SK-N-SH treated with all-trans-retinoic acid at 6 μM for 48 hours (cell line): Measurements from ENCODE around the gene ZSCAN10.
"Not testable (repeated sequence)": the region's sequence is repeated elsewhere in the genome, so short reads cannot be mapped to it uniquely, and the experiment has no call there.

ENCODE experiments used
- ATAC-seq: fragments of 200-7000 bp; cut with Tn5 transposase; 3 replicates; pipeline ENCODE4 v1.9.1; 2020; ENCODE audit warnings: mild to moderate bottlenecking, moderate library complexity
- ARNTL ChIP-seq: fragments of 450-650 bp; formaldehyde crosslinking; IDR thresholded peaks from 2 replicates; pipeline ENCODE4 v1.5.0; 2020; ENCODE audit warnings: low read depth, mild to moderate bottlenecking, moderate library complexity, borderline replicate concordance
- BACH2 ChIP-seq: fragments of 250-450 bp; sonication (Bioruptor Pico); IDR thresholded peaks from 2 replicates; pipeline ENCODE4 v1.9.0; 2021; ENCODE audit warnings: mild to moderate bottlenecking, borderline replicate concordance
- CSDC2 ChIP-seq: fragments of 250-450 bp; sonication (Bioruptor Pico); IDR thresholded peaks from 2 replicates; pipeline ENCODE4 v1.5.0; 2020; ENCODE audit warnings: mild to moderate bottlenecking, moderate library complexity
- ESRRG ChIP-seq: fragments of 250-450 bp; sonication (Bioruptor Pico); IDR thresholded peaks from 2 replicates; pipeline ENCODE4 v1.6.1; 2021; ENCODE audit warnings: mild to moderate bottlenecking
- GLIS3 ChIP-seq: fragments of 250-450 bp; sonication (Bioruptor Pico); IDR thresholded peaks from 2 replicates; pipeline ENCODE4 v1.5.0; 2020; ENCODE audit warnings: mild to moderate bottlenecking, moderate library complexity
- ISL1 ChIP-seq: fragments of 250-450 bp; sonication (Bioruptor Pico); IDR thresholded peaks from 2 replicates; pipeline ENCODE4 v2.1.2; 2022; ENCODE audit warnings: mild to moderate bottlenecking, moderate library complexity
- OSR1 ChIP-seq: fragments of 250-450 bp; sonication (Bioruptor Pico); IDR thresholded peaks from 2 replicates; pipeline ENCODE4 v1.8.0; 2022; ENCODE audit warnings: moderate library complexity, mild to moderate bottlenecking, inconsistent platforms
- PPARA ChIP-seq: fragments of 250-450 bp; sonication (Bioruptor Pico); IDR thresholded peaks from 2 replicates; pipeline ENCODE4 v1.5.0; 2020; ENCODE audit warnings: mild to moderate bottlenecking, borderline replicate concordance
- RARB ChIP-seq: fragments of 250-450 bp; sonication (Bioruptor Pico); IDR thresholded peaks from 2 replicates; pipeline ENCODE4 v1.8.0; 2021; ENCODE audit warnings: mild to moderate bottlenecking, moderate library complexity
- SNAI2 ChIP-seq: fragments of 250-450 bp; sonication (Bioruptor Pico); IDR thresholded peaks from 2 replicates; pipeline ENCODE4 v1.5.0; 2020; ENCODE audit warnings: mild to moderate bottlenecking, moderate library complexity
- TCF4 ChIP-seq: fragments of 250-450 bp; sonication (Bioruptor Pico); IDR thresholded peaks from 2 replicates; pipeline ENCODE4 v1.8.0; 2021; ENCODE audit warnings: mild to moderate bottlenecking, moderate library complexity, borderline replicate concordance
- TOX ChIP-seq: fragments of 250-450 bp; sonication (Bioruptor Pico); IDR thresholded peaks from 2 replicates; pipeline ENCODE4 v1.8.0; 2021; ENCODE audit warnings: mild to moderate bottlenecking, moderate library complexity, borderline replicate concordance
- ZC3H10 ChIP-seq: fragments of 250-450 bp; sonication (Bioruptor Pico); IDR thresholded peaks from 2 replicates; pipeline ENCODE4 v1.5.1; 2021; ENCODE audit warnings: mild to moderate bottlenecking, moderate library complexity
- ZFP3 ChIP-seq: fragments of 250-450 bp; sonication (Bioruptor Pico); IDR thresholded peaks from 2 replicates; pipeline ENCODE4 v1.5.0; 2020; ENCODE audit warnings: mild to moderate bottlenecking, moderate library complexity
- ZFP30 ChIP-seq: fragments of 450-650 bp; formaldehyde crosslinking; IDR thresholded peaks from 2 replicates; pipeline ENCODE4 v1.5.0; 2022; ENCODE audit warnings: mild to moderate bottlenecking, moderate library complexity
- ZNF565 ChIP-seq: fragments of 450-650 bp; formaldehyde crosslinking; conservative IDR thresholded peaks from 2 replicates; pipeline ENCODE4 v1.5.0; 2020; ENCODE audit warnings: low read depth, mild to moderate bottlenecking, moderate library complexity
- ZNF70 ChIP-seq: fragments of 450-650 bp; formaldehyde crosslinking; IDR thresholded peaks from 2 replicates; pipeline ENCODE4 v1.5.0; 2020; ENCODE audit warnings: mild to moderate bottlenecking, moderate library complexity
- ZNF8 ChIP-seq: fragments of 450-650 bp; formaldehyde crosslinking; IDR thresholded peaks from 2 replicates; pipeline ENCODE4 v1.5.0; 2020; ENCODE audit warnings: mild to moderate bottlenecking, moderate library complexity
- TF ChIP-seq, protein P1 (sequence below): fragments of 250-450 bp; sonication (Bioruptor Pico); IDR thresholded peaks from 2 replicates; pipeline ENCODE4 v1.8.0; 2021; ENCODE audit warnings: low read depth, mild to moderate bottlenecking, moderate library complexity, borderline replicate concordance
- TF ChIP-seq, protein P2 (sequence below): fragments of 250-450 bp; sonication (Bioruptor Pico); IDR thresholded peaks from 2 replicates; pipeline ENCODE4 v1.5.0; 2020; ENCODE audit warnings: mild to moderate bottlenecking, moderate library complexity
- TF ChIP-seq, protein P3 (sequence below): fragments of 250-450 bp; sonication (Bioruptor Pico); IDR thresholded peaks from 2 replicates; pipeline ENCODE4 v1.5.1; 2020; ENCODE audit warnings: low read depth, mild to moderate bottlenecking, moderate library complexity

The ZSCAN10 gene

DNA sequence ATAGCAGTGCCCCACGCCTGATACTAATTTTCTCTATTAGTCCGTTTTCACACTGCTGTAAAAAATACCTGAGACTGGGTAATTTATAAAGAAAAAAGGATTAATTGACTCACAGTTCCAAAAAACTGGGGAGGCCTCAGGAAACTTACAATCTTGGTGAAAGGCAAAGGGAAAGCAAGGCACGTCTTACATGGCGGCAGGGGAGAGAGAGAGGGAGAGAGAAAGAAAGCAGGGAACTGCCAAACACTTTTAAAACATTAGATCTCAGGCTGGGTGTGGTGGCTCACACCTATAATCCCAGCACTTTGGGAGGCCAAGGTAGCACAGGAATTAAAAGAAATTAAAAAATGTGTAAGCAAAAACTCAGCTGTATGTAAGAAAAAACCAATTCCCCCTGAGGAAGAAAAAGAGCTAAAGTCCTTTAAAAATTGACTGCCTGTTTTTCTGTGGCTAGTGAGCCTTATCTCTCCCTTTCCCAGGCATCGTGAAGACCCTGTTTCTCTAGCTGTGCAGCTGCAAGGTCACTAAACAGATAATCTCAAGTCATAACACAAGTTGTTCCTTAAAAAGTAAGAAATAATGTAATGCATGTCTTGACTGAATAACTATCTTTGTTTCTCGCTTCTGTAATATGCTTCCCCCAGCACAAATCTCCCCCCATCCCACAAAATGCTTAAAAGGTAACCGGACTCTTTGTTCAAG is 14.0 kb downstream of the ZSCAN10 start:
- no peak for ATAC-seq

DNA sequence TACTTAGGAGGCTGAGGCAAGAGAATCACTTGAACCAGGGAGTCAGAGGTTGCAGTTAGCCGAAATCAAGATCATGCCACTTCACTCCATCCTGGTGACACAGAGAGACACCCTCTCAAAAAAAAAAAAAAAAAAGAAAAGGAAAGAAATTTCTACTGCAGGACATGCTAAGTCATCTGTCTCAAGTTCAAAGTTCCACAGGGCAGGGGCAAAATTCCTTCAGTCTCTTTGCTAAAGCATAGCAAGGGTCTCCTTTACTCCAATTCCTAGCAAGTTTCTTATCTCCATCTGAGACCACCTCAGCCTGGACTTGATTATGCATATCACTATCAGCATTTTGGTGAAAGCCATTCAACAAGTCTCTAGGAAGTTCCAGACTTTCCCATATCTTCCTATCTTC is 14.6 kb downstream of the ZSCAN10 start:
- ATAC-seq: no peak
- no peak for TF ChIP-seq SNAI2 (CRISPR knock-in tag)
- no peak for TF ChIP-seq CSDC2 (CRISPR knock-in tag)
- TF ChIP-seq TOX: no peak

More for the DNA sequence above, 14.0 kb downstream of the ZSCAN10 start:
- TF ChIP-seq ZFP3 (CRISPR knock-in tag) (no peak), TCF4 (CRISPR knock-in tag) (no peak), SNAI2 (CRISPR knock-in tag) (no peak), ZC3H10 (CRISPR knock-in tag) (no peak), ZNF565 (CRISPR knock-in tag) (no peak), TOX (no peak), OSR1 (CRISPR knock-in tag) (no peak), ZNF70 (no peak), RARB (no peak), ISL1 (no peak), PPARA (CRISPR knock-in tag) (no peak), ZFP30 (CRISPR knock-in tag) (no peak)
- TF ChIP-seq, protein P1, sequence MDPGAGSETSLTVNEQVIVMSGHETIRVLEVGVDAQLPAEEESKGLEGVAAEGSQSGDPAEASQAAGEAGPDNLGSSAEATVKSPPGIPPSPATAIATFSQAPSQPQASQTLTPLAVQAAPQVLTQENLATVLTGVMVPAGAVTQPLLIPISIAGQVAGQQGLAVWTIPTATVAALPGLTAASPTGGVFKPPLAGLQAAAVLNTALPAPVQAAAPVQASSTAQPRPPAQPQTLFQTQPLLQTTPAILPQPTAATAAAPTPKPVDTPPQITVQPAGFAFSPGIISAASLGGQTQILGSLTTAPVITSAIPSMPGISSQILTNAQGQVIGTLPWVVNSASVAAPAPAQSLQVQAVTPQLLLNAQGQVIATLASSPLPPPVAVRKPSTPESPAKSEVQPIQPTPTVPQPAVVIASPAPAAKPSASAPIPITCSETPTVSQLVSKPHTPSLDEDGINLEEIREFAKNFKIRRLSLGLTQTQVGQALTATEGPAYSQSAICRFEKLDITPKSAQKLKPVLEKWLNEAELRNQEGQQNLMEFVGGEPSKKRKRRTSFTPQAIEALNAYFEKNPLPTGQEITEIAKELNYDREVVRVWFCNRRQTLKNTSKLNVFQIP (CRISPR knock-in tag): no peak
- TF ChIP-seq, protein P2, sequence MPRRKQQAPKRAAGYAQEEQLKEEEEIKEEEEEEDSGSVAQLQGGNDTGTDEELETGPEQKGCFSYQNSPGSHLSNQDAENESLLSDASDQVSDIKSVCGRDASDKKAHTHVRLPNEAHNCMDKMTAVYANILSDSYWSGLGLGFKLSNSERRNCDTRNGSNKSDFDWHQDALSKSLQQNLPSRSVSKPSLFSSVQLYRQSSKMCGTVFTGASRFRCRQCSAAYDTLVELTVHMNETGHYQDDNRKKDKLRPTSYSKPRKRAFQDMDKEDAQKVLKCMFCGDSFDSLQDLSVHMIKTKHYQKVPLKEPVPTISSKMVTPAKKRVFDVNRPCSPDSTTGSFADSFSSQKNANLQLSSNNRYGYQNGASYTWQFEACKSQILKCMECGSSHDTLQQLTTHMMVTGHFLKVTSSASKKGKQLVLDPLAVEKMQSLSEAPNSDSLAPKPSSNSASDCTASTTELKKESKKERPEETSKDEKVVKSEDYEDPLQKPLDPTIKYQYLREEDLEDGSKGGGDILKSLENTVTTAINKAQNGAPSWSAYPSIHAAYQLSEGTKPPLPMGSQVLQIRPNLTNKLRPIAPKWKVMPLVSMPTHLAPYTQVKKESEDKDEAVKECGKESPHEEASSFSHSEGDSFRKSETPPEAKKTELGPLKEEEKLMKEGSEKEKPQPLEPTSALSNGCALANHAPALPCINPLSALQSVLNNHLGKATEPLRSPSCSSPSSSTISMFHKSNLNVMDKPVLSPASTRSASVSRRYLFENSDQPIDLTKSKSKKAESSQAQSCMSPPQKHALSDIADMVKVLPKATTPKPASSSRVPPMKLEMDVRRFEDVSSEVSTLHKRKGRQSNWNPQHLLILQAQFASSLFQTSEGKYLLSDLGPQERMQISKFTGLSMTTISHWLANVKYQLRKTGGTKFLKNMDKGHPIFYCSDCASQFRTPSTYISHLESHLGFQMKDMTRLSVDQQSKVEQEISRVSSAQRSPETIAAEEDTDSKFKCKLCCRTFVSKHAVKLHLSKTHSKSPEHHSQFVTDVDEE (CRISPR knock-in tag): no peak

DNA sequence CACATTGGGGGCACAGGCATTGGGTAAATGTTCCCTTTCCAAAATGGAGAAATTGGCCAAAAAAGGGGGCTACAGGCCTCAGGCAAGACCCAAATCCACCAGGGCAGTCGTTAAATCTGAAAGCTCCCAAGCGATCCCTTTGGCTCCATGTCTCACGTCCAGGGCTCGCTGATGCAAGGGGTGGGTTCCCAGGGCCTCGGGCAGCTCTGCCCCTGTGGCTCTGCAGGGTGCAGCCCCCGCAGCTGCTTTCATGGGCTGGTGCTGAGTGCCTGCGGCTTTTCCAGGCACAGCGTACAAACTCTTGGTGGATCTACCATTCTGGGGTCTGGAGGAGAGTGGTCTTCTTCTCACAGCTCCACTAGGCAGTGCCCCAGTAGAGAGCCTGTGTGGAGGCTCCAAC is 15.7 kb downstream of the ZSCAN10 start:
- not testable (repeated sequence) for ATAC-seq

DNA sequence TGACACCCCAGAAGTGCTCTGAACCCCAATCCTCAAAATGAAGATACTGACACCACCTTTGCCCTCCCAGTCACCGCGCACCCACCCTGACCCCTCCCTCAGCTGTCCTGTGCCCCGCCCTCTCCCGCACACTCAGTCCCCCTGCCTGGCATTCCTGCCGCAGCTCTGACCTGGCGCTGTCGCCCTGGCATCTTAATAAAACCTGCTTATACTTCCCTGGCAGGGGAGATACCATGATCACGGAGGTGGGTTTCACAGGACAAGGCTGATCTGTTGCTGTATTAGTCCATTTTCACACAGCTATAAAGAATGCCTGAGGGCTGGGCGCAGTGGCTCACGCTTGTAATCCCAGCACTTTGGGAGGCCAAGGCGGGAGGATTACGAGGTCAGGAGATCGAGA is 17.1 kb downstream of the ZSCAN10 start:
- not testable (repeated sequence) for ATAC-seq

DNA sequence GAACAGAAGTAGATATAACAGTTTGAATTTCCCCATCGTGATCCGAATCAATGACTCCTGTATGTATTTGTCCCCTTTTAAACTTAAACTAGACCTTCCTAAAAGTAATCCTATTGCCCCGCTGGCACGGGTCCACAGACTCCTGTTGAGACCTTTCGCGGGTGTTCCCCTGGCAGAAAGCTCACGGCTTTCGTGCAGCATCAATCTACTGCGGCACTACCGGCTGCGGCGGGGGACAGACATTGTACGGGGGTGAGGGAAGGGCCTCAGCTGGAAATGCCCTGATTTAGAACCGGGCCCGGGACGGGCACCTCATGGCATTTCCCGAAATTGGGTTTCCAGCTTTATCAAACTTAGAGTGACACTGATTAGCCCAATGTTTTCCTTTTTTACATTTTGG is 19.1 kb downstream of the ZSCAN10 start:
- no peak for ATAC-seq
- no peak for TF ChIP-seq ZNF8 (CRISPR knock-in tag)
- no peak for TF ChIP-seq CSDC2 (CRISPR knock-in tag)

DNA sequence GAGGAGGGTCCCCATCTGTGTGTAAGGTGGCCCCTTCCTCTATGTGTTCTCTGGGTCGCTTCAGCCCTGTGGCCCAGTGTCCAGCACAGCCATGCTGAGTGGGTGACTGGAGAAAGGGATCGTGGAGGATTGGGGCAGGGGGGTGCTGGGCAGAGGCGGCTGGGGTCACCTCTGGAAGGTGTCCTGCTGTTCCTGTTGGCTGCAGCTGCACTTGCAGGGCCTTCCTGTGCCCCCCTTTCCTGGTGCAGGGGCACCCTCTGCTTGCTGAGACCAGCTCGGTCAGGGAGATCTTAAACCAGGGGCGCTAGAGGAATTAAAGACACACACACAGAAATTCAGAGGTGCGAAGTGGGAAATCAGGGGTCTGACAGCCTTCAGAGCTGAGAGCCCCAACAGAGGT is 22.5 kb downstream of the ZSCAN10 start:
- ATAC-seq: no peak
- no peak for TF ChIP-seq ZNF8 (CRISPR knock-in tag)
- TF ChIP-seq, protein P1 (CRISPR knock-in tag): no peak
- no peak for TF ChIP-seq ZFP30 (CRISPR knock-in tag)
- TF ChIP-seq ZNF565 (CRISPR knock-in tag): no peak
- no peak for TF ChIP-seq PPARA (CRISPR knock-in tag)
- TF ChIP-seq CSDC2 (CRISPR knock-in tag): no peak
- TF ChIP-seq TCF4 (CRISPR knock-in tag): no peak
- TF ChIP-seq, protein P3, sequence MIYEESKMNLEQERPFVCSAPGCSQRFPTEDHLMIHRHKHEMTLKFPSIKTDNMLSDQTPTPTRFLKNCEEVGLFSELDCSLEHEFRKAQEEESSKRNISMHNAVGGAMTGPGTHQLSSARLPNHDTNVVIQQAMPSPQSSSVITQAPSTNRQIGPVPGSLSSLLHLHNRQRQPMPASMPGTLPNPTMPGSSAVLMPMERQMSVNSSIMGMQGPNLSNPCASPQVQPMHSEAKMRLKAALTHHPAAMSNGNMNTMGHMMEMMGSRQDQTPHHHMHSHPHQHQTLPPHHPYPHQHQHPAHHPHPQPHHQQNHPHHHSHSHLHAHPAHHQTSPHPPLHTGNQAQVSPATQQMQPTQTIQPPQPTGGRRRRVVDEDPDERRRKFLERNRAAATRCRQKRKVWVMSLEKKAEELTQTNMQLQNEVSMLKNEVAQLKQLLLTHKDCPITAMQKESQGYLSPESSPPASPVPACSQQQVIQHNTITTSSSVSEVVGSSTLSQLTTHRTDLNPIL (CRISPR knock-in tag): no peak
- TF ChIP-seq ARNTL (CRISPR knock-in tag): no peak
- TF ChIP-seq OSR1 (CRISPR knock-in tag): no peak
- no peak for TF ChIP-seq RARB
- TF ChIP-seq BACH2 (CRISPR knock-in tag): no peak
- no peak for TF ChIP-seq ESRRG (CRISPR knock-in tag)
- TF ChIP-seq SNAI2 (CRISPR knock-in tag): no peak
- TF ChIP-seq ISL1: no peak
- no peak for TF ChIP-seq TOX
- TF ChIP-seq, protein P2 (CRISPR knock-in tag): no peak
- TF ChIP-seq GLIS3 (CRISPR knock-in tag): no peak
- no peak for TF ChIP-seq ZC3H10 (CRISPR knock-in tag)
- no peak for TF ChIP-seq ZNF70

DNA sequence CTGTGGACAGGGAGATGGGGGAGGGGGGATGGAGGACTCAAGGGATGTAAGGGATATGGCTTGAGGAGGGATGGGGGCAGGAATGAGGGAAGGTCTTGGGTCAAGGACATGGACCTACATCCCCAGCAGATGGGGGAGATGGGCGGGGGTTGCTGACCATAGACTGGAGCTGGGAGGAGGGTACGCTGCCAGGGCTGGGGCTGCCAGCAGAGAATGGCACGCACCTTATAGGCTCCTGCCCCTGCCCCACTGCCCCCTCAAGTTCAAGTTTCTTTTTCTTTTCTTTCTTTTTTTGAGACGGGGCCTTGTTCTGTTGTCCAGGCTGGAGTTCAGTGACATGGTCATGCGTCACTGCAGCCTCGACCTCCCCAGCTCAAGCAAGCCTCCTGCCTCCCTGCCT is 23.1 kb downstream of the ZSCAN10 start:
- ATAC-seq: not testable (repeated sequence)
